Vagina (tissue), 2 donors: ENCODE data around the gene MSN. TPM values are rescaled to one million over a fixed set of nuclear protein-coding genes. Genes with fewer than 3 reads are reported as not detected.

Experiments used
- DNase-seq, 2 donors: peaks; one replicate each; pipeline ENCODE4 v3.0.0-alpha.2; 2017; ENCODE audit errors: extremely low spot score in 2 of 2
- H3K27ac ChIP-seq: fragments of 200-600 bp; sonication (generic); one replicate; pipeline ENCODE4 v1.5.1; 2019
- H3K27me3 ChIP-seq: fragments of 200-600 bp; sonication (generic); one replicate; pipeline ENCODE4 v1.5.1; 2019
- H3K36me3 ChIP-seq, 2 donors: fragments of 200-600 bp; sonication (generic); one replicate each; pipeline ENCODE4 v1.5.1; 2017 to 2019
- H3K4me1 ChIP-seq: fragments of 200-600 bp; sonication (generic); one replicate; pipeline ENCODE4 v1.5.1; 2019
- H3K4me3 ChIP-seq, 2 donors: fragments of 200-600 bp; sonication (generic); 1 replicate in 1 of 2; 2 replicates in 1 of 2; pipeline ENCODE4 v1.5.1; 2016 to 2019
- H3K9me3 ChIP-seq: fragments of 200-600 bp; sonication (generic); one replicate; pipeline ENCODE4 v1.5.1; 2019
- POLR2A ChIP-seq, 2 donors: fragments of 450-650 bp; IDR thresholded peaks; one replicate each; pipeline ENCODE4 v1.6.1; 2017; ENCODE audit warnings: antibody characterized with exemption in 2 of 2, mild to moderate bottlenecking in 2 of 2, moderate library complexity in 2 of 2
- POLR2AphosphoS5 ChIP-seq, 2 donors: sonication (generic); formaldehyde crosslinking; IDR thresholded peaks; one replicate each; pipeline ENCODE4 v1.9.0; 2017; ENCODE audit warnings: antibody characterized with exemption in 2 of 2, mild to moderate bottlenecking in 2 of 2, low read depth in 1 of 2; ENCODE audit not compliant: insufficient read depth in 1 of 2
- intact Hi-C: fragments of 100-400 bp; cut with DNase I; formaldehyde crosslinking; loops from one replicate; pipeline ENCODE4 v1.15.1; 2023
- total RNA-seq: library from RNA; depleted of rRNA; stranded (reverse); fragments of >200 nt; gene quantifications from one replicate; pipeline ENCODE4 v1.2.3, GENCODE V29; 2016
- TF ChIP-seq, protein P1 (sequence below), 3 experiments: fragments of 450-650 bp in 2 of 3; fragments of 200-600 bp in 1 of 3; sonication (generic) in 1 of 3; IDR thresholded peaks; one replicate each; pipeline ENCODE4 v1.5.1; 2017 to 2019; ENCODE audit warnings: antibody characterized with exemption in 3 of 3, mild to moderate bottlenecking in 2 of 3, moderate library complexity in 2 of 3

Gene MSN
- total RNA-seq, 1 donor from 2014 or later = 192 TPM

DNA sequence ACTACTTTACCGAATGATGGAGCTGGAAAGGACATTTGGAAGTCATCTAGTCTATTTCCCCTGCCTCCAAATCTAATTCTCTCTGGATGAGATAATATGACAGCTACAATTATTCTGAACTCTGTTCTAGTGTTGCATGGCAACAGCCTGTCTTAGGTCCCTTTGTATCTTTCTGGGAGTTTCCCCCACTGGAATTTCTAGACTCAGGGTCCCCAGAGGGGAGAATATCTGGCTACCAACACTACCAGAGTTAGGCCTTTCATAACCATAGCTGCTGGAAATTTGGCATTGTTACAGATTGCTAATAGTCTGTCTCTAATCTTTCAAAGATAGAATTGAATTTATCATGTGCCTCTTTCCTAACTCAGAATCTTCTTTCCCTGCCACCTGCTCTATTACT is 4.5 kb downstream of the MSN start:
- intact Hi-C loops = no loop called here
- TF ChIP-seq, protein P1, sequence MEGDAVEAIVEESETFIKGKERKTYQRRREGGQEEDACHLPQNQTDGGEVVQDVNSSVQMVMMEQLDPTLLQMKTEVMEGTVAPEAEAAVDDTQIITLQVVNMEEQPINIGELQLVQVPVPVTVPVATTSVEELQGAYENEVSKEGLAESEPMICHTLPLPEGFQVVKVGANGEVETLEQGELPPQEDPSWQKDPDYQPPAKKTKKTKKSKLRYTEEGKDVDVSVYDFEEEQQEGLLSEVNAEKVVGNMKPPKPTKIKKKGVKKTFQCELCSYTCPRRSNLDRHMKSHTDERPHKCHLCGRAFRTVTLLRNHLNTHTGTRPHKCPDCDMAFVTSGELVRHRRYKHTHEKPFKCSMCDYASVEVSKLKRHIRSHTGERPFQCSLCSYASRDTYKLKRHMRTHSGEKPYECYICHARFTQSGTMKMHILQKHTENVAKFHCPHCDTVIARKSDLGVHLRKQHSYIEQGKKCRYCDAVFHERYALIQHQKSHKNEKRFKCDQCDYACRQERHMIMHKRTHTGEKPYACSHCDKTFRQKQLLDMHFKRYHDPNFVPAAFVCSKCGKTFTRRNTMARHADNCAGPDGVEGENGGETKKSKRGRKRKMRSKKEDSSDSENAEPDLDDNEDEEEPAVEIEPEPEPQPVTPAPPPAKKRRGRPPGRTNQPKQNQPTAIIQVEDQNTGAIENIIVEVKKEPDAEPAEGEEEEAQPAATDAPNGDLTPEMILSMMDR (IDR thresholded peaks at IDR 0.05) = no peak
- TF ChIP-seq POLR2AphosphoS5 (IDR thresholded peaks at IDR 0.05; ENCODE audit: insufficient read depth in 1 of 2, low read depth in 1 of 2) (no peak), POLR2A (IDR thresholded peaks at IDR 0.05) (no peak)
- peak overlapping the region; percentile 98 for H3K27ac ChIP-seq
- no peak for DNase-seq
- no peaks in the 10 kb centered on the region for H3K27me3 ChIP-seq
- peak overlapping the region in 1 of 2 donors; percentile 13 for H3K4me3 ChIP-seq
- H3K4me1 ChIP-seq = peaks cover 67% of the 10 kb centered on the region
- H3K36me3 ChIP-seq = no peaks in the 10 kb centered on the region
- H3K9me3 ChIP-seq = no peaks in the 10 kb centered on the region

DNA sequence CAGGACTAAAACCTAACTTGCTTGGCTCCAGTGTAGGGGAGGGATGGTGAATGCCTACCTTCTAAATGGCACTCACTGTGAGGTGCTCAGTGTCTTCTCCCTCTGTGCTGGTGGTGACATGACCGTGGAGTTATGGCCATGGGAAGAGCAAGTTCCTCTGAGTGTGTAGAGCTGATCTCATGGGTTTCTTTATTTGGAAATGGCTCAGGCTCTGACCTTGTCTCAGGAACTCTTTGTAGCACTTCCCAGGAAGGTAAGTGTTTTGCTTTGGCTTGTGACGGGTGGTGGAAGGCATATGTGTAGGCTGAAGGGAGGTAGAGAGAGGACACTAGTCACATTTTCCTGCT is 6.4 kb downstream of the MSN start:
- Histone ChIP-seq H3K9me3 (no peaks in the 10 kb centered on the region), H3K36me3 (no peaks in the 10 kb centered on the region), H3K4me1 (peaks cover 86% of the 10 kb centered on the region), H3K27me3 (no peaks in the 10 kb centered on the region), H3K27ac (peak overlapping the region; percentile 98), H3K4me3 (no peak overlapping the region)
- intact Hi-C loops = no loop called here
- TF ChIP-seq POLR2AphosphoS5 (IDR thresholded peaks at IDR 0.05; ENCODE audit: insufficient read depth in 1 of 2, low read depth in 1 of 2) (no peak), POLR2A (IDR thresholded peaks at IDR 0.05) (no peak)
- TF ChIP-seq, protein P1 (IDR thresholded peaks at IDR 0.05) = no peak
- DNase-seq = no peak

- Histone ChIP-seq H3K9me3 (no peaks in the 10 kb centered on the region), H3K4me1 (peaks cover 91% of the 10 kb centered on the region), H3K36me3 (no peaks in the 10 kb centered on the region), H3K4me3 (no peak overlapping the region), H3K27me3 (no peaks in the 10 kb centered on the region), H3K27ac (peak overlapping the region; percentile 98)
- TF ChIP-seq POLR2A (IDR thresholded peaks at IDR 0.05) (no peak), POLR2AphosphoS5 (IDR thresholded peaks at IDR 0.05; ENCODE audit: insufficient read depth in 1 of 2, low read depth in 1 of 2) (no peak)
- TF ChIP-seq, protein P1 (IDR thresholded peaks at IDR 0.05) = no peak
- intact Hi-C loops = no loop called here
- DNase-seq = no peak
Measured at GRCh38 chrX:65674204-65674893, 6.9 kb downstream of the MSN start.

- no peak overlapping the region for H3K4me3 ChIP-seq
- peak overlapping the region; percentile 98 for H3K27ac ChIP-seq
- no peaks in the 10 kb centered on the region for H3K27me3 ChIP-seq
- no peaks in the 10 kb centered on the region for H3K36me3 ChIP-seq
- no peaks in the 10 kb centered on the region for H3K9me3 ChIP-seq
- H3K4me1 ChIP-seq = peaks cover 71% of the 10 kb centered on the region
- intact Hi-C loops = no loop called here
- TF ChIP-seq POLR2AphosphoS5 (IDR thresholded peaks at IDR 0.05; ENCODE audit: insufficient read depth in 1 of 2, low read depth in 1 of 2) (peak in 1 of 2 donors; percentile 74), POLR2A (IDR thresholded peaks at IDR 0.05) (no peak)
- TF ChIP-seq, protein P1 (IDR thresholded peaks at IDR 0.05) = no peak
- no peak for DNase-seq
Measured at GRCh38 chrX:65677954-65678469, 10.6 kb downstream of the MSN start.

- H3K27me3 ChIP-seq = no peaks in the 10 kb centered on the region
- H3K4me3 ChIP-seq = no peak overlapping the region
- no peak for TF ChIP-seq POLR2A (IDR thresholded peaks at IDR 0.05)
- TF ChIP-seq POLR2AphosphoS5 (IDR thresholded peaks at IDR 0.05; ENCODE audit: insufficient read depth in 1 of 2, low read depth in 1 of 2) = peak in 1 of 2 donors; percentile 48
- no peaks in the 10 kb centered on the region for H3K36me3 ChIP-seq
- H3K9me3 ChIP-seq = no peaks in the 10 kb centered on the region
- H3K4me1 ChIP-seq = peaks cover 65% of the 10 kb centered on the region
- H3K27ac ChIP-seq = peak overlapping the region; percentile 98
- no peak for DNase-seq
- intact Hi-C loops = no loop called here
Measured at GRCh38 chrX:65679071-65679540, 11.7 kb downstream of the MSN start.
